Keratinocyte (primary cell): ENCODE measurements around the gene SND1. TPM values are rescaled to one million over a fixed set of nuclear protein-coding genes. Genes with fewer than 3 reads are reported as not detected.

ENCODE experiments used
- DNase-seq: peaks from one replicate; pipeline ENCODE4 v3.0.0-alpha.2; 2011; ENCODE audit warnings: low read depth, missing footprints, low spot score
- FAIRE-seq: peaks from 2 replicates; lab custom pipeline; 2011; peaks lifted over from hg19 to GRCh38; lab: Jason Lieb, UNC
- H2AFZ ChIP-seq: 2 replicates; pipeline ENCODE4 v1.6.0; 2012; ENCODE audit warnings: low read length, control low read depth, inconsistent platforms; ENCODE audit not compliant: control insufficient read depth
- H3K27ac ChIP-seq: 2 replicates; pipeline ENCODE4 v1.5.1; 2011; ENCODE audit warnings: low read length; ENCODE audit not compliant: control insufficient read depth, insufficient read depth
- H3K27me3 ChIP-seq: 3 replicates; pipeline ENCODE4 v1.6.0; 2011; ENCODE audit warnings: low read length; ENCODE audit not compliant: control insufficient read depth, insufficient read depth; ENCODE audit errors: extremely low read depth
- H3K36me3 ChIP-seq, 2 experiments: 2 replicates in 1 of 2; 3 replicates in 1 of 2; pipeline ENCODE4 v1.5.1; 2011; ENCODE audit warnings: low read length in 2 of 2, mild to moderate bottlenecking in 1 of 2; ENCODE audit not compliant: control insufficient read depth in 2 of 2, insufficient read depth in 2 of 2; ENCODE audit errors: extremely low read depth in 1 of 2
- H3K4me1 ChIP-seq: 3 replicates; pipeline ENCODE4 v1.5.1; 2011; ENCODE audit warnings: low read length; ENCODE audit not compliant: control insufficient read depth, insufficient read depth; ENCODE audit errors: extremely low read depth
- H3K4me2 ChIP-seq: 3 replicates; pipeline ENCODE4 v1.6.0; 2011; ENCODE audit warnings: low read depth, low read length; ENCODE audit not compliant: control insufficient read depth, insufficient read depth; ENCODE audit errors: extremely low read depth
- H3K4me3 ChIP-seq, 3 experiments: fragments of 200-600 bp in 1 of 3; sonication (generic) in 1 of 3; 2 replicates in 2 of 3; 3 replicates in 1 of 3; pipeline ENCODE4 v1.5.1; 2011 to 2016; ENCODE audit warnings: low read length in 3 of 3, mild to moderate bottlenecking in 3 of 3, control low read depth in 2 of 3, inconsistent platforms in 1 of 3, low read depth in 1 of 3, mixed read lengths in 1 of 3, mixed run types in 1 of 3, moderate library complexity in 1 of 3; ENCODE audit not compliant: control insufficient read depth in 2 of 3, insufficient read depth in 2 of 3; ENCODE audit errors: extremely low read depth in 1 of 3
- H3K79me2 ChIP-seq: 2 replicates; pipeline ENCODE4 v1.6.0; 2012; ENCODE audit warnings: low read length; ENCODE audit not compliant: control insufficient read depth, insufficient read depth
- H3K9ac ChIP-seq: 3 replicates; pipeline ENCODE4 v1.6.0; 2011; ENCODE audit warnings: low read length; ENCODE audit not compliant: control insufficient read depth, insufficient read depth; ENCODE audit errors: extremely low read depth
- H3K9me1 ChIP-seq: 3 replicates; pipeline ENCODE4 v1.6.0; 2011; ENCODE audit warnings: low read length; ENCODE audit not compliant: control insufficient read depth, insufficient read depth; ENCODE audit errors: extremely low read depth
- H3K9me3 ChIP-seq: 2 replicates; pipeline ENCODE4 v1.5.1; 2012; ENCODE audit warnings: low read depth, low read length; ENCODE audit not compliant: control insufficient read depth
- H4K20me1 ChIP-seq: 3 replicates; pipeline ENCODE4 v1.6.0; 2011; ENCODE audit warnings: low read length; ENCODE audit not compliant: control insufficient read depth, insufficient read depth; ENCODE audit errors: extremely low read depth
- EZH2 ChIP-seq: IDR thresholded peaks from one replicate; pipeline ENCODE4 v1.6.1; 2012; ENCODE audit warnings: inconsistent platforms, mild to moderate bottlenecking, low read length, moderate library complexity
- dilution Hi-C: fragments of 300-500 bp; cut with MboI; formaldehyde crosslinking; loops from one replicate; pipeline ENCODE4 v1.7.0; 2020; ENCODE audit warnings: low sequenced_read_pairs; ENCODE audit not compliant: extremely low pct_ligation_motif_present
- polyA plus RNA-seq, 5 experiments: library from polyadenylated mRNA; depleted of rRNA in 3 of 5; stranded (reverse) in 3 of 5; stranded (forward) in 1 of 5; unstranded in 1 of 5; fragments of >200 nt; gene quantifications; 1 replicate in 1 of 5; 2 replicates in 3 of 5; 3 replicates in 1 of 5; pipeline versions ENCODE4 v1.2.1 to v1.2.3, GENCODE V29; 2011 to 2012; ENCODE audit warnings: missing spikeins in 2 of 5, low read depth in 1 of 5, low replicate concordance in 1 of 5
- TF ChIP-seq, protein P1 (sequence below), 3 experiments: IDR thresholded peaks in 1 of 3; conservative IDR thresholded peaks in 1 of 3; optimal IDR thresholded peaks in 1 of 3; 2 replicates in 2 of 3; 3 replicates in 1 of 3; pipeline versions ENCODE3 to v1.5.1; 2011; ENCODE audit warnings: low read length in 3 of 3, mild to moderate bottlenecking in 3 of 3, moderate library complexity in 2 of 3, control low read depth in 1 of 3, inconsistent platforms in 1 of 3; ENCODE audit not compliant: insufficient read depth in 2 of 3; ENCODE audit errors: extremely low read depth in 1 of 3

Gene SND1
- polyA plus RNA-seq, 1 donor (not counting 4 experiments of a cell fraction or from before 2014, with no cell fraction given) = 140 TPM

DNA sequence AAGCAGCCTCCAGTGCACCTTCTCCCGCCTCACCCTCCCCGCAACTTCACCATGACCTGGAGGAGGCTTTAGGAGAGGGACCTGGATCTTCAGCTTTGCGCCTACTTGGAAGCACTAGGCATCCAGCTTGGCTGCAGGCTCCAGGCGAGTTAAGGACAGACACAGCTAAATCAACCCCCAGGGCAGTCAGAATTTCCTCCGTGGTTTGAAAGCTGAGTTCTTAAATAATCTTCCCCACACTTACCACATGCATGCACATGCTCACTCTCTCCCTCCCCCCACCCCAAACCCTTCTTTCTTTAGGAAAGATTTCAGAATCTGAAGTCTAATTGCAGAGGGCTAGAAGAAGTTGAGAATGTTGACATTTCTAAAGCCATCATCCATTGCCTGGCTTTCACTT lies 416.0 kb downstream of the SND1 start:
- Histone ChIP-seq H3K27ac (no peak overlapping the region), H3K27me3 (no peaks in the 10 kb centered on the region), H3K9ac (no peak overlapping the region), H3K9me1 (no peaks in the 10 kb centered on the region), H3K36me3 (peaks cover 12 to 15% of the 10 kb centered on the region in 2 experiments), H3K9me3 (no peaks in the 10 kb centered on the region), H4K20me1 (peaks cover 4% of the 10 kb centered on the region), H3K4me2 (no peak overlapping the region), H3K79me2 (no peaks in the 10 kb centered on the region), H3K4me1 (no peaks in the 10 kb centered on the region), H3K4me3 (no peak overlapping the region), H2AFZ (no peak overlapping the region)
- no peak for DNase-seq
- dilution Hi-C loops = no loop called here
- no peak for TF ChIP-seq EZH2
- TF ChIP-seq, protein P1, sequence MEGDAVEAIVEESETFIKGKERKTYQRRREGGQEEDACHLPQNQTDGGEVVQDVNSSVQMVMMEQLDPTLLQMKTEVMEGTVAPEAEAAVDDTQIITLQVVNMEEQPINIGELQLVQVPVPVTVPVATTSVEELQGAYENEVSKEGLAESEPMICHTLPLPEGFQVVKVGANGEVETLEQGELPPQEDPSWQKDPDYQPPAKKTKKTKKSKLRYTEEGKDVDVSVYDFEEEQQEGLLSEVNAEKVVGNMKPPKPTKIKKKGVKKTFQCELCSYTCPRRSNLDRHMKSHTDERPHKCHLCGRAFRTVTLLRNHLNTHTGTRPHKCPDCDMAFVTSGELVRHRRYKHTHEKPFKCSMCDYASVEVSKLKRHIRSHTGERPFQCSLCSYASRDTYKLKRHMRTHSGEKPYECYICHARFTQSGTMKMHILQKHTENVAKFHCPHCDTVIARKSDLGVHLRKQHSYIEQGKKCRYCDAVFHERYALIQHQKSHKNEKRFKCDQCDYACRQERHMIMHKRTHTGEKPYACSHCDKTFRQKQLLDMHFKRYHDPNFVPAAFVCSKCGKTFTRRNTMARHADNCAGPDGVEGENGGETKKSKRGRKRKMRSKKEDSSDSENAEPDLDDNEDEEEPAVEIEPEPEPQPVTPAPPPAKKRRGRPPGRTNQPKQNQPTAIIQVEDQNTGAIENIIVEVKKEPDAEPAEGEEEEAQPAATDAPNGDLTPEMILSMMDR (optimal IDR thresholded peaks at IDR 0.05 in 1 of 3, IDR thresholded peaks at IDR 0.05 in 1 of 3, conservative IDR thresholded peaks at IDR 0.05 in 1 of 3; ENCODE audit: extremely low read depth in 1 of 3, insufficient read depth in 2 of 3, low read length in 3 of 3) = no peak
- FAIRE-seq = no peak

DNA sequence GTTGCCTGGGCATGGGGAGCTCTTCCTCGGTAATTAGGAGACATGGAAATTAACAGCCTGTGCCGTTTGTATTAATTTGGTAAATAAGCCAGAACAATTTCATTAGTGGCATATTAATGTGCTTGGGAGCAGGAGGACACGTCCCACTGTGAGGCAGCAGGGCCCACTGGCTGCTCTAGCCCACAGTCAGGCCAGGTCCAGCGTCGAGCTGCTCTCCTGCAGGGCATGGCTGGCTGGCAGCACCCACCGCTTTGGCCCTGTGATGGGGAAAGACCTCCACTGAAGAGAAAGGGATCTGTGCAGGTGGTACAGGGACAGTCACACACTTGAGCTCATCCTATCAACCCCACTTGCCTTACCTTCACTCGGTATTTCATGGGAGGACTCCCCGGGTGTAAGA lies 416.8 kb downstream of the SND1 start:
- no peaks in the 10 kb centered on the region for H3K4me1 ChIP-seq
- no peak overlapping the region for H3K4me3 ChIP-seq
- H3K27me3 ChIP-seq = no peaks in the 10 kb centered on the region
- H4K20me1 ChIP-seq = peaks cover 4% of the 10 kb centered on the region
- DNase-seq = no peak
- H3K27ac ChIP-seq = no peak overlapping the region
- no peaks in the 10 kb centered on the region for H3K79me2 ChIP-seq
- no peak overlapping the region for H3K4me2 ChIP-seq
- TF ChIP-seq, protein P1 (optimal IDR thresholded peaks at IDR 0.05 in 1 of 3, IDR thresholded peaks at IDR 0.05 in 1 of 3, conservative IDR thresholded peaks at IDR 0.05 in 1 of 3; ENCODE audit: extremely low read depth in 1 of 3, insufficient read depth in 2 of 3, low read length in 3 of 3) = no peak
- TF ChIP-seq EZH2 = no peak
- no peaks in the 10 kb centered on the region for H3K9me3 ChIP-seq
- H2AFZ ChIP-seq = no peak overlapping the region
- no peaks in the 10 kb centered on the region for H3K9me1 ChIP-seq
- FAIRE-seq = no peak
- dilution Hi-C loops = no loop called here
- no peak overlapping the region for H3K9ac ChIP-seq
- peaks cover 8 to 14% of the 10 kb centered on the region in 2 experiments for H3K36me3 ChIP-seq
